Stomach smooth muscle (tissue), 2 donors: ENCODE data around the gene DCBLD2.
A peak's percentile ranks its signal among the peaks of the same experiment; 100 is the strongest.

ENCODE experiments used
- H3K27ac ChIP-seq: one replicate; pipeline ENCODE4 v1.7.0; 2013; ENCODE audit warnings: mild to moderate bottlenecking, low read length, inconsistent platforms
- H3K27me3 ChIP-seq, 2 donors: one replicate each; pipeline ENCODE4 v1.7.0; 2013; ENCODE audit warnings: low read length in 2 of 2; ENCODE audit not compliant: insufficient read depth in 2 of 2, control insufficient read depth in 1 of 2
- H3K36me3 ChIP-seq, 2 donors: one replicate each; pipeline ENCODE4 v1.7.0; 2013; ENCODE audit warnings: low read length in 2 of 2; ENCODE audit not compliant: control insufficient read depth in 2 of 2, insufficient read depth in 2 of 2
- H3K4me1 ChIP-seq: one replicate; pipeline ENCODE4 v1.7.0; 2013; ENCODE audit warnings: low read length; ENCODE audit not compliant: control insufficient read depth, insufficient read depth
- H3K4me3 ChIP-seq, 2 donors: one replicate each; pipeline ENCODE4 v1.7.0; 2013; ENCODE audit warnings: low read length in 2 of 2
- H3K9ac ChIP-seq, 2 donors: one replicate each; pipeline ENCODE4 v1.7.0; 2013; ENCODE audit warnings: low read length in 2 of 2, mild to moderate bottlenecking in 1 of 2
- H3K9me3 ChIP-seq, 2 donors: one replicate each; pipeline ENCODE4 v1.7.0; 2013; ENCODE audit warnings: low read length in 2 of 2; ENCODE audit not compliant: control insufficient read depth in 2 of 2
- donor health status: healthy.
- donor health status: Pancreatic carcinoma.

DCBLD2 gene

GRCh38 chr3:98807561-98807960 is 93.9 kb downstream of the DCBLD2 start:
- Histone ChIP-seq H3K9me3 (no peaks in the 10 kb centered on the region), H3K27me3 (no peaks in the 10 kb centered on the region), H3K4me1 (no peaks in the 10 kb centered on the region), H3K27ac (no peak overlapping the region), H3K9ac (no peak overlapping the region), H3K4me3 (no peak overlapping the region), H3K36me3 (peaks cover 20 to 23% of the 10 kb centered on the region in 2 donors)

GRCh38 chr3:98807011-98807410 is 94.5 kb downstream of the DCBLD2 start:
- H3K9ac ChIP-seq: no peak overlapping the region
- H3K4me1 ChIP-seq: no peaks in the 10 kb centered on the region
- peaks cover 20 to 23% of the 10 kb centered on the region in 2 donors for H3K36me3 ChIP-seq
- H3K27ac ChIP-seq: no peak overlapping the region
- no peaks in the 10 kb centered on the region for H3K27me3 ChIP-seq
- no peak overlapping the region for H3K4me3 ChIP-seq
- no peaks in the 10 kb centered on the region for H3K9me3 ChIP-seq

- H3K9me3 ChIP-seq: no peaks in the 10 kb centered on the region
- H3K27ac ChIP-seq: no peak overlapping the region
- H3K27me3 ChIP-seq: no peaks in the 10 kb centered on the region
- peaks cover 20 to 23% of the 10 kb centered on the region in 2 donors for H3K36me3 ChIP-seq
- H3K4me1 ChIP-seq: no peaks in the 10 kb centered on the region
- no peak overlapping the region for H3K9ac ChIP-seq
- H3K4me3 ChIP-seq: no peak overlapping the region
These were observed 95.0 kb downstream of the DCBLD2 start for GRCh38 chr3:98806521-98806920.

GRCh38 chr3:98805571-98805970 is 95.9 kb downstream of the DCBLD2 start:
- H3K36me3 ChIP-seq: peaks cover 24 to 27% of the 10 kb centered on the region in 2 donors
- no peak overlapping the region for H3K4me3 ChIP-seq
- no peak overlapping the region for H3K27ac ChIP-seq
- no peaks in the 10 kb centered on the region for H3K27me3 ChIP-seq
- no peaks in the 10 kb centered on the region for H3K4me1 ChIP-seq
- no peaks in the 10 kb centered on the region for H3K9me3 ChIP-seq
- no peak overlapping the region for H3K9ac ChIP-seq

- Histone ChIP-seq H3K9me3 (no peaks in the 10 kb centered on the region), H3K4me3 (no peak overlapping the region), H3K4me1 (no peaks in the 10 kb centered on the region), H3K27me3 (no peaks in the 10 kb centered on the region), H3K9ac (no peak overlapping the region), H3K27ac (no peak overlapping the region), H3K36me3 (peaks cover 14 to 24% of the 10 kb centered on the region in 2 donors)
These were observed 100.3 kb downstream of the DCBLD2 start for GRCh38 chr3:98801043-98801747.

- Histone ChIP-seq H3K36me3 (peaks cover 13 to 17% of the 10 kb centered on the region in 2 donors), H3K4me3 (no peak overlapping the region), H3K27me3 (no peaks in the 10 kb centered on the region), H3K4me1 (no peaks in the 10 kb centered on the region), H3K9me3 (no peaks in the 10 kb centered on the region), H3K27ac (no peak overlapping the region), H3K9ac (no peak overlapping the region)
These were observed 101.1 kb downstream of the DCBLD2 start for GRCh38 chr3:98800401-98800800.

GRCh38 chr3:98799479-98799878 is 102.0 kb downstream of the DCBLD2 start:
- H3K27me3 ChIP-seq: no peaks in the 10 kb centered on the region
- no peak overlapping the region for H3K4me3 ChIP-seq
- H3K9ac ChIP-seq: peak overlapping the region in 1 of 2 donors; percentile 30
- no peak overlapping the region for H3K27ac ChIP-seq
- peaks cover 14 to 17% of the 10 kb centered on the region in 2 donors for H3K36me3 ChIP-seq
- no peaks in the 10 kb centered on the region for H3K9me3 ChIP-seq
- H3K4me1 ChIP-seq: no peaks in the 10 kb centered on the region

- Histone ChIP-seq H3K9me3 (no peaks in the 10 kb centered on the region), H3K36me3 (peaks cover 14 to 17% of the 10 kb centered on the region in 2 donors), H3K27ac (no peak overlapping the region), H3K27me3 (no peaks in the 10 kb centered on the region), H3K4me1 (no peaks in the 10 kb centered on the region), H3K4me3 (no peak overlapping the region), H3K9ac (no peak overlapping the region)
These were observed 102.7 kb downstream of the DCBLD2 start for GRCh38 chr3:98798820-98799219.

GRCh38 chr3:98797905-98798304 is 103.6 kb downstream of the DCBLD2 start:
- Histone ChIP-seq H3K9ac (no peak overlapping the region), H3K27me3 (no peaks in the 10 kb centered on the region), H3K9me3 (no peaks in the 10 kb centered on the region), H3K27ac (no peak overlapping the region), H3K4me3 (no peak overlapping the region), H3K36me3 (peaks cover 14 to 17% of the 10 kb centered on the region in 2 donors), H3K4me1 (no peaks in the 10 kb centered on the region)

- H3K27me3 ChIP-seq: no peaks in the 10 kb centered on the region
- no peak overlapping the region for H3K9ac ChIP-seq
- H3K27ac ChIP-seq: no peak overlapping the region
- no peak overlapping the region for H3K4me3 ChIP-seq
- peaks cover 14 to 17% of the 10 kb centered on the region in 2 donors for H3K36me3 ChIP-seq
- H3K4me1 ChIP-seq: no peaks in the 10 kb centered on the region
- no peaks in the 10 kb centered on the region for H3K9me3 ChIP-seq
These were observed 105.2 kb downstream of the DCBLD2 start for GRCh38 chr3:98796334-98796733.

- Histone ChIP-seq H3K9ac (no peak overlapping the region), H3K27ac (no peak overlapping the region), H3K4me1 (no peaks in the 10 kb centered on the region), H3K36me3 (peaks cover 4 to 6% of the 10 kb centered on the region in 2 donors), H3K27me3 (no peaks in the 10 kb centered on the region), H3K9me3 (no peaks in the 10 kb centered on the region), H3K4me3 (no peak overlapping the region)
These were observed 107.5 kb downstream of the DCBLD2 start for GRCh38 chr3:98793971-98794370.
